Muscle of leg (tissue), 11 donors: ENCODE results near the gene ACTR2. TPM values are rescaled to one million over a fixed set of nuclear protein-coding genes. Genes with fewer than 3 reads are reported as not detected.
A peak's percentile ranks its signal among the peaks of the same experiment; 100 is the strongest.
"Not testable (repeated sequence)": the region's sequence is repeated elsewhere in the genome, so short reads cannot be mapped to it uniquely, and the experiment has no call there.

Experiments
- DNase-seq: peaks from one replicate; pipeline ENCODE4 v3.0.0; 2013
- H3K27ac ChIP-seq: one replicate; pipeline ENCODE4 v1.5.1; 2013; ENCODE audit warnings: mild to moderate bottlenecking, low read length, control low read depth
- H3K27me3 ChIP-seq: one replicate; pipeline ENCODE4 v1.6.1; 2013; ENCODE audit warnings: low read length; ENCODE audit not compliant: control insufficient read depth, insufficient read depth
- H3K36me3 ChIP-seq: one replicate; pipeline ENCODE4 v1.6.1; 2013; ENCODE audit warnings: low read length; ENCODE audit not compliant: control insufficient read depth, insufficient read depth
- H3K4me1 ChIP-seq: one replicate; pipeline ENCODE4 v1.6.1; 2013; ENCODE audit warnings: low read length; ENCODE audit not compliant: control insufficient read depth, insufficient read depth
- H3K4me3 ChIP-seq: one replicate; pipeline ENCODE4 v1.5.1; 2013; ENCODE audit warnings: low read length, control low read depth
- H3K9me3 ChIP-seq: replicated peaks from 2 replicates; pipeline ENCODE4 v1.6.1; 2013; ENCODE audit warnings: low read depth, low read length; ENCODE audit not compliant: control insufficient read depth
- WGBS: methylation state at CpG from one replicate; pipeline ENCODE4 v1.1.5; 2013; ENCODE audit warnings: missing lambda C conversion rate; ENCODE audit not compliant: insufficient coverage; 5-methylcytosine and 5-hydroxymethylcytosine counted together
- polyA plus RNA-seq, 8 donors: library from polyadenylated mRNA; unstranded; fragments of 120-200 nt; gene quantifications; one replicate each; pipeline versions ENCODE4 v1.2.1 to v1.2.3, GENCODE V29; 2013; ENCODE audit warnings: inconsistent platforms in 1 of 8, low replicate concordance in 1 of 8; ENCODE audit not compliant: insufficient read length in 8 of 8, insufficient read depth in 1 of 8
- total RNA-seq: library from RNA; stranded (reverse); fragments of 120-200 nt; gene quantifications from one replicate; pipeline ENCODE4 v1.2.4, GENCODE V29; 2013

ACTR2 gene
- total and polyA plus RNA-seq, 9 donors = 38.3 to 170 (median 125) TPM

- DNase-seq = no peak
- Histone ChIP-seq H3K4me3 (no peak overlapping the region), H3K27ac (no peak overlapping the region), H3K4me1 (peaks cover 33% of the 10 kb centered on the region), H3K9me3 (no peaks in the 10 kb centered on the region), H3K36me3 (peaks cover 14% of the 10 kb centered on the region), H3K27me3 (no peaks in the 10 kb centered on the region)
- 100% methylated on average over 1 of the region's 2 CpGs for WGBS
These were observed 78.3 kb downstream of the ACTR2 start for GRCh38 chr2:65305934-65306333.

- H3K4me3 ChIP-seq = no peak overlapping the region
- H3K4me1 ChIP-seq = peaks cover 13% of the 10 kb centered on the region
- H3K27ac ChIP-seq = peak overlapping the region; percentile 84
- H3K9me3 ChIP-seq = no peaks in the 10 kb centered on the region
- peaks cover 50% of the 10 kb centered on the region for H3K36me3 ChIP-seq
- 62% methylated on average over 5 of the region's 8 CpGs for WGBS
- no peaks in the 10 kb centered on the region for H3K27me3 ChIP-seq
- DNase-seq = no peak
These were observed 82.1 kb downstream of the ACTR2 start for GRCh38 chr2:65309699-65310098.

GRCh38 chr2:65311049-65311448 is 83.4 kb downstream of the ACTR2 start:
- no peaks in the 10 kb centered on the region for H3K27me3 ChIP-seq
- WGBS = 67% methylated on average over 2 of the region's 6 CpGs
- H3K4me3 ChIP-seq = no peak overlapping the region
- DNase-seq = no peak
- H3K4me1 ChIP-seq = peaks cover 13% of the 10 kb centered on the region
- peaks cover 57% of the 10 kb centered on the region for H3K36me3 ChIP-seq
- H3K9me3 ChIP-seq = no peaks in the 10 kb centered on the region
- H3K27ac ChIP-seq = peak overlapping the region; percentile 84

- no peak overlapping the region for H3K27ac ChIP-seq
- DNase-seq = no peak
- no peak overlapping the region for H3K4me3 ChIP-seq
- H3K36me3 ChIP-seq = peaks cover 63% of the 10 kb centered on the region
- 89% methylated on average over 3 of the region's 7 CpGs for WGBS
- no peaks in the 10 kb centered on the region for H3K9me3 ChIP-seq
- peaks cover 17% of the 10 kb centered on the region for H3K4me1 ChIP-seq
- H3K27me3 ChIP-seq = no peaks in the 10 kb centered on the region
These were observed 84.0 kb downstream of the ACTR2 start for GRCh38 chr2:65311596-65311995.

GRCh38 chr2:65313126-65313953 is 85.7 kb downstream of the ACTR2 start:
- no peak for DNase-seq
- Histone ChIP-seq H3K27ac (no peak overlapping the region), H3K27me3 (no peaks in the 10 kb centered on the region), H3K36me3 (peaks cover 60% of the 10 kb centered on the region), H3K9me3 (no peaks in the 10 kb centered on the region), H3K4me3 (no peak overlapping the region), H3K4me1 (peaks cover 18% of the 10 kb centered on the region)
- 91% methylated on average over 50 of the region's 52 CpGs for WGBS

- no peaks in the 10 kb centered on the region for H3K27me3 ChIP-seq
These were observed 86.3 kb downstream of the ACTR2 start for GRCh38 chr2:65313954-65314256.

GRCh38 chr2:65314801-65315441 is 87.3 kb downstream of the ACTR2 start:
- H3K9me3 ChIP-seq = no peaks in the 10 kb centered on the region
- 87% methylated on average over 4 of the region's 8 CpGs for WGBS

More at GRCh38 chr2:65313954-65314256, 86.3 kb downstream of the ACTR2 start:
- WGBS = 97% methylated on average over 23 of the region's 24 CpGs
- Histone ChIP-seq H3K9me3 (no peaks in the 10 kb centered on the region), H3K4me3 (no peak overlapping the region), H3K4me1 (peaks cover 18% of the 10 kb centered on the region), H3K36me3 (peaks cover 60% of the 10 kb centered on the region), H3K27ac (no peak overlapping the region)
- DNase-seq = no peak

GRCh38 chr2:65316072-65316471 is 88.4 kb downstream of the ACTR2 start:
- peaks cover 58% of the 10 kb centered on the region for H3K36me3 ChIP-seq
- peak overlapping the region; percentile 49 for H3K27ac ChIP-seq
- no peak overlapping the region for H3K4me3 ChIP-seq
- DNase-seq = peak; percentile 94
- H3K4me1 ChIP-seq = peaks cover 10% of the 10 kb centered on the region
- no peaks in the 10 kb centered on the region for H3K27me3 ChIP-seq
- H3K9me3 ChIP-seq = no peaks in the 10 kb centered on the region
- whole genome bisulfite sequencing = 30% methylated on average over 3 of the region's 6 CpGs

More at GRCh38 chr2:65314801-65315441, 87.3 kb downstream of the ACTR2 start:
- Histone ChIP-seq H3K27ac (peak overlapping the region; percentile 7), H3K4me1 (peaks cover 13% of the 10 kb centered on the region), H3K27me3 (no peaks in the 10 kb centered on the region), H3K4me3 (no peak overlapping the region), H3K36me3 (peaks cover 58% of the 10 kb centered on the region)
- DNase-seq = no peak

GRCh38 chr2:65317351-65317750 is 89.7 kb downstream of the ACTR2 start:
- H3K9me3 ChIP-seq, H3K27me3 ChIP-seq, H3K27ac ChIP-seq, H3K4me3 ChIP-seq, DNase-seq: not testable (repeated sequence)
- WGBS = 74% methylated on average over 3 of the region's 7 CpGs
- Histone ChIP-seq H3K4me1 (peaks cover 10% of the 10 kb centered on the region), H3K36me3 (peaks cover 49% of the 10 kb centered on the region)

- Histone ChIP-seq H3K4me1 (peaks cover 10% of the 10 kb centered on the region), H3K27me3 (no peaks in the 10 kb centered on the region), H3K27ac (no peak overlapping the region), H3K9me3 (no peaks in the 10 kb centered on the region), H3K36me3 (peaks cover 44% of the 10 kb centered on the region), H3K4me3 (no peak overlapping the region)
- DNase-seq = no peak
- WGBS = 85% methylated on average over 4 of the region's 7 CpGs
These were observed 90.2 kb downstream of the ACTR2 start for GRCh38 chr2:65317841-65318240.
